A673 (cell line): ENCODE results near the gene RBMS1. TPM values are rescaled to one million over a fixed set of nuclear protein-coding genes. Genes with fewer than 3 reads are reported as not detected.

ENCODE experiments used
- BruUV-seq: library from RNA; stranded (reverse); fragments of 400-500 nt; replicated peaks from 2 replicates; lab custom pipeline; 2021; lab: Mats Ljungman, UMichigan
- CTCF ChIA-PET: fragments of 300-600 bp; sonication (Branson Sonifier 250); formaldehyde crosslinking; loops from one replicate; lab custom pipeline; 2022; ENCODE audit warnings: antibody characterized with exemption; lab: Charles Lee
- POLR2A ChIA-PET: fragments of 300-600 bp; sonication (Branson Sonifier 250); formaldehyde crosslinking; loops from one replicate; lab custom pipeline; 2022; ENCODE audit warnings: antibody characterized with exemption; ENCODE audit not compliant: low non-redundant PET; lab: Charles Lee
- DNase-seq: peaks from one replicate; pipeline ENCODE4 v3.0.0-alpha.2; 2015; ENCODE audit warnings: low spot score
- H3K27ac ChIP-seq: fragments of 200-600 bp; sonication (generic); 2 replicates; pipeline ENCODE4 v1.5.1; 2016; ENCODE audit warnings: mixed run types, low read depth, mild to moderate bottlenecking, mixed read lengths, antibody characterized with exemption, low read length; ENCODE audit not compliant: poor library complexity, severe bottlenecking
- H3K27me3 ChIP-seq: fragments of 200-600 bp; sonication (generic); replicated peaks from 2 replicates; pipeline ENCODE4 v1.6.1; 2017; ENCODE audit warnings: mixed run types, low read depth, mild to moderate bottlenecking, mixed read lengths, antibody characterized with exemption, low read length; ENCODE audit not compliant: insufficient read depth, poor library complexity
- H3K36me3 ChIP-seq: fragments of 200-600 bp; sonication (generic); 2 replicates; pipeline ENCODE4 v1.6.1; 2016; ENCODE audit warnings: mixed run types, mild to moderate bottlenecking, mixed read lengths, antibody characterized with exemption, low read length; ENCODE audit not compliant: insufficient read depth, poor library complexity, severe bottlenecking
- H3K4me1 ChIP-seq: fragments of 200-600 bp; sonication (generic); 2 replicates; pipeline ENCODE4 v1.6.1; 2017; ENCODE audit warnings: mixed run types, mild to moderate bottlenecking, mixed read lengths, antibody characterized with exemption, low read length; ENCODE audit not compliant: insufficient read depth, poor library complexity, severe bottlenecking
- H3K4me3 ChIP-seq: fragments of 200-600 bp; sonication (generic); 2 replicates; pipeline ENCODE4 v1.5.1; 2016; ENCODE audit warnings: low read depth, mixed run types, mild to moderate bottlenecking, mixed read lengths, low read length; ENCODE audit not compliant: poor library complexity, severe bottlenecking
- H3K9me3 ChIP-seq: fragments of 200-600 bp; sonication (generic); 2 replicates; pipeline ENCODE4 v1.6.1; 2016; ENCODE audit warnings: mixed run types, low read depth, mild to moderate bottlenecking, mixed read lengths, antibody characterized with exemption, low read length; ENCODE audit not compliant: poor library complexity, severe bottlenecking
- CTCF ChIP-seq: fragments of 300-800, 200-600 bp; sonication (generic); conservative IDR thresholded peaks from 2 replicates; pipeline ENCODE4 v1.5.1; 2017; ENCODE audit warnings: low read depth, mild to moderate bottlenecking, antibody characterized with exemption, low read length, moderate library complexity, mixed read lengths
- EZH2 ChIP-seq: fragments of 200-600 bp; sonication (generic); IDR thresholded peaks from 2 replicates; pipeline ENCODE4 v1.6.1; 2017; ENCODE audit warnings: borderline replicate concordance, low read depth, mild to moderate bottlenecking, mixed read lengths, antibody characterized with exemption, low read length; ENCODE audit not compliant: poor library complexity, severe bottlenecking
- intact Hi-C: fragments of 100-400 bp; cut with micrococcal nuclease; formaldehyde crosslinking; loops from one replicate; pipeline ENCODE4 v1.10.0; 2022; ENCODE audit not compliant: unreplicated experiment
- total RNA-seq: library from RNA; stranded (reverse); gene quantifications from 2 replicates; pipeline ENCODE4 v1.2.3, GENCODE V29; 2021

RBMS1 gene
- total RNA-seq, 1 experiment from 2014 or later = 84.9 TPM

- no TSS peak for BruUV-seq
- H3K27ac ChIP-seq = no peak overlapping the region
- H3K4me1 ChIP-seq = peaks cover 29% of the 10 kb centered on the region
- H3K36me3 ChIP-seq = no peaks in the 10 kb centered on the region
- no peak for TF ChIP-seq CTCF
- no peak for TF ChIP-seq EZH2
- no peak for DNase-seq
- ChIA-PET POLR2A (no interaction called here), CTCF (no interaction called here)
- H3K9me3 ChIP-seq = no peaks in the 10 kb centered on the region
- intact Hi-C loops = no loop called here
- H3K27me3 ChIP-seq = no peaks in the 10 kb centered on the region
- H3K4me3 ChIP-seq = no peak overlapping the region
Observed at GRCh38 chr2:160411167-160411566, 82.4 kb downstream of the RBMS1 start.

- Histone ChIP-seq H3K36me3 (no peaks in the 10 kb centered on the region), H3K4me3 (no peak overlapping the region), H3K9me3 (no peaks in the 10 kb centered on the region), H3K27me3 (no peaks in the 10 kb centered on the region), H3K4me1 (peaks cover 45% of the 10 kb centered on the region), H3K27ac (peak overlapping the region; percentile 55)
- DNase-seq = no peak
- intact Hi-C loops = loop anchor here (5.0 kb wide), 1 partner anchor 83 kb away; the partner anchor contains the start of gene RBMS1
- TF ChIP-seq CTCF (no peak), EZH2 (no peak)
- no TSS peak for BruUV-seq
- CTCF ChIA-PET = no interaction called here
- POLR2A ChIA-PET = no interaction called here
Observed at GRCh38 chr2:160409480-160409879, 84.1 kb downstream of the RBMS1 start.

DNA sequence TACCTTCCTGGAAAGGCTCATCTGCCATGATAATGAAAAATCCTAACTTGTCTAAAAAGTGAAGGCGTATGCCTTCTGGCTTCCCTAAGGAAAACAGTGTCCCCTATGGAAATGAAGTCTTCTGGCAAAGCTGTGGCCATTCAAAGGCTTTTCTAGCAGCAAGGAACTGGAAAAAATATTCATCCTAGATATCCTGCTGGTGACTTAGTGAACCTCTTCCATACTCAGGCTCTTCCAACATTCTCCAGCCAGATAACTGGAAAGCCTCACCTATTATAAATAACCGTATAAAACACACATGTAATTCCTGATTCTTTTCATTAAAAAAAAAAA lies 84.7 kb downstream of the RBMS1 start:
- intact Hi-C loops = loop anchor here (5.0 kb wide), 1 partner anchor 83 kb away; the partner anchor contains the start of gene RBMS1
- POLR2A ChIA-PET = no interaction called here
- TF ChIP-seq CTCF (no peak; the same call in 1 of the 2 replicates), EZH2 (no peak)
- CTCF ChIA-PET = no interaction called here
- Histone ChIP-seq H3K27ac (peak overlapping the region; percentile 55), H3K27me3 (no peaks in the 10 kb centered on the region), H3K4me3 (no peak overlapping the region), H3K9me3 (no peaks in the 10 kb centered on the region), H3K4me1 (peaks cover 50% of the 10 kb centered on the region), H3K36me3 (no peaks in the 10 kb centered on the region)
- DNase-seq = no peak
- BruUV-seq = no TSS peak
